ENCODE measurements around the gene MYO5B. TPM values are rescaled to one million over a fixed set of nuclear protein-coding genes. Genes with fewer than 3 reads are reported as not detected.

MYO5B gene
- total RNA-seq, 1 donor from 2014 or later, result 0.52 TPM

DNA sequence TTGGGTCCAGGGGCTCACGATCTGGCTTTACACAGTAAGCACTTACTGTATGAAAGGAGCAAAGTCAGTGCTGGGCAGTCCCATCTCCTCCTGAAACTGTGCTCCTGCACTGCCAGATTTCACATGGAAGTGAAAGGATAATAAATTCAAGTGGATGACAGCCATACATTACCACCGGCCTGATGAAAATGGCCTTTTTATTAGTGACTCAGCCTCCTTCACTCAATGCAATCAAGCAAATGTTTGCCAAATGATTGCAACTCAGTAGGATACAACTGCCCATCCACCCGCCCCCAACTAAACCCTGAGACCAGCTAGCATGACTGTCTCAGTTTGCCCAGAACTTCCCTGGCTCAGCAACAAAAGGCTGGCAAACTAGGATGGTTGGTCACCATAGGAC, 77.1 kb downstream of the MYO5B start:
- Histone ChIP-seq H3K27me3 (ENCODE audit: control insufficient read depth in 3 of 3, insufficient read depth in 3 of 3, low read length in 3 of 3) (peaks cover 0 to 15% (median 12%) of the 10 kb centered on the region in 3 donors), H3K27ac (ENCODE audit: low read depth, low read length) (no peak overlapping the region), H3K36me3 (ENCODE audit: control insufficient read depth in 3 of 3, insufficient read depth in 3 of 3, low read length in 3 of 3) (no peaks in the 10 kb centered on the region), H3K4me1 (ENCODE audit: control insufficient read depth in 3 of 3, insufficient read depth in 3 of 3, low read length in 3 of 3) (no peaks in the 10 kb centered on the region), H3K9ac (ENCODE audit: low read depth in 1 of 3, low read length in 3 of 3) (no peak overlapping the region), H3K9me3 (ENCODE audit: control insufficient read depth in 3 of 3, low read length in 3 of 3) (no peaks in the 10 kb centered on the region), H3K4me3 (ENCODE audit: low read length in 3 of 3) (no peak overlapping the region)

DNA sequence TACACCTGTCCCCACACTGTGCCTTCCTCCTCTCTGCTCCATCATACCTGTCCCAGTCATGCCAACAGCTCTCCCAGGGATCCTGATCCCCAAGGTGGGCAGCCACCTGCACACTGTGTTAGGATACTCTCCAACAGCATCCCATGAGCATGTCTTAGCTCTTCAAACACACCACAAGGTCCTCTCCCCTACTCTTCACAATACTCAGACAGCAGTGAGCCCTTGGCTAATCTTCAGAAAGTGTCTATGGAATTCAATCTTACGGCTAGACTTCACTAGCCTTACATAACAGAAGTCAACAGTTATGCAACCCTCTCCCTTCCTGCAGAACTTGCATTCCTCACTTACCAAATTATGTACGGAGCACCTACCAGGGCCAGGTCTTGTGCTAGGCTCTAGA, 79.9 kb downstream of the MYO5B start:
- Histone ChIP-seq H3K4me3 (ENCODE audit: low read length in 3 of 3) (no peak overlapping the region), H3K4me1 (ENCODE audit: control insufficient read depth in 3 of 3, insufficient read depth in 3 of 3, low read length in 3 of 3) (no peaks in the 10 kb centered on the region), H3K9me3 (ENCODE audit: control insufficient read depth in 3 of 3, low read length in 3 of 3) (no peaks in the 10 kb centered on the region), H3K27me3 (ENCODE audit: control insufficient read depth in 3 of 3, insufficient read depth in 3 of 3, low read length in 3 of 3) (peaks cover 0 to 4% (median 3%) of the 10 kb centered on the region in 3 donors), H3K27ac (ENCODE audit: low read depth, low read length) (no peak overlapping the region), H3K9ac (ENCODE audit: low read depth in 1 of 3, low read length in 3 of 3) (no peak overlapping the region), H3K36me3 (ENCODE audit: control insufficient read depth in 3 of 3, insufficient read depth in 3 of 3, low read length in 3 of 3) (no peaks in the 10 kb centered on the region)

DNA sequence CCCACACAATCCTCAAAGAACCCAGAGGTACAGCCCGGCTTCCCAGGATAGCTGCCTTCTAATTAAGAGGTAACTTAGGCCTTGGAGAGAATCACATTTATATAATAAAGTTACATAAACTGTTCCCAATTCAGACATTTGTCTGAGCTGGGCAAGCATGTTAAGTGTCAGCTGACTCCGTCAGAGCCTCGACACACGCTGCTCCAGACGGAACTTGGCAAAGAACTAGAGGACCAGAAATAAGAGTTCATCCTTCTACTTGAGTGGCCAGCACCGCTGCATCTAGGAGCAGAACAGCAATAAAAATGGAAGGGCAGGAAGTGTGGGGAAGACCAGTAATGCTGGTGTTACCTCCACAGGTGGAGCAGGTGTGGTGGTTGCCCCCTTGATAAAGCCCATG, 80.5 kb downstream of the MYO5B start:
- no peaks in the 10 kb centered on the region for H3K4me1 ChIP-seq (ENCODE audit: control insufficient read depth in 3 of 3, insufficient read depth in 3 of 3, low read length in 3 of 3)
- H3K27ac ChIP-seq (ENCODE audit: low read depth, low read length), result no peak overlapping the region
- H3K9ac ChIP-seq (ENCODE audit: low read depth in 1 of 3, low read length in 3 of 3), result no peak overlapping the region
- no peaks in the 10 kb centered on the region for H3K9me3 ChIP-seq (ENCODE audit: control insufficient read depth in 3 of 3, low read length in 3 of 3)
- no peak overlapping the region for H3K4me3 ChIP-seq (ENCODE audit: low read length in 3 of 3)
- H3K36me3 ChIP-seq (ENCODE audit: control insufficient read depth in 3 of 3, insufficient read depth in 3 of 3, low read length in 3 of 3), result no peaks in the 10 kb centered on the region
- peaks cover 0 to 3% (median 2%) of the 10 kb centered on the region in 3 donors for H3K27me3 ChIP-seq (ENCODE audit: control insufficient read depth in 3 of 3, insufficient read depth in 3 of 3, low read length in 3 of 3)

DNA sequence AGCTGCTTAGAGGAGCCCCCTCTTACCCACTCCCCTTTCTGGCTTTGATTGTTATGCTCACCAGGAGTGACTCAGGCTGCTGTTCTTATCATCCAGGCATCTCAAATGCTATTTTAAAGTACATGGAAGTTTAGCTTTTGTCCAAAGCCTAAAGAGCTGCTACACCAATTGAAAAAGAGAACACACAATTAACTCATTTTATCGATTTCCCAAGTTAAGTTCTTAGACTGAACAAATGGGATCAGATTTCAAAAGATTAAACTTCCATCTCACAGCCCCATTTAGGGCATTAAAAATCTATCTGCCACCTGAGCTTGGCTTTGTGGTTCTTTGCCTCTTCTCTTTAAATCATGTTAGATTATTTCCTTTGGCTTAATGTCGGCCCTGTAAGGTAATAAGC, 81.2 kb downstream of the MYO5B start:
- Histone ChIP-seq H3K4me3 (ENCODE audit: low read length in 3 of 3) (no peak overlapping the region), H3K9ac (ENCODE audit: low read depth in 1 of 3, low read length in 3 of 3) (no peak overlapping the region), H3K36me3 (ENCODE audit: control insufficient read depth in 3 of 3, insufficient read depth in 3 of 3, low read length in 3 of 3) (no peaks in the 10 kb centered on the region), H3K9me3 (ENCODE audit: control insufficient read depth in 3 of 3, low read length in 3 of 3) (no peaks in the 10 kb centered on the region), H3K27me3 (ENCODE audit: control insufficient read depth in 3 of 3, insufficient read depth in 3 of 3, low read length in 3 of 3) (peaks cover 0 to 6% (median under 1%) of the 10 kb centered on the region in 3 donors), H3K4me1 (ENCODE audit: control insufficient read depth in 3 of 3, insufficient read depth in 3 of 3, low read length in 3 of 3) (no peaks in the 10 kb centered on the region), H3K27ac (ENCODE audit: low read depth, low read length) (no peak overlapping the region)

DNA sequence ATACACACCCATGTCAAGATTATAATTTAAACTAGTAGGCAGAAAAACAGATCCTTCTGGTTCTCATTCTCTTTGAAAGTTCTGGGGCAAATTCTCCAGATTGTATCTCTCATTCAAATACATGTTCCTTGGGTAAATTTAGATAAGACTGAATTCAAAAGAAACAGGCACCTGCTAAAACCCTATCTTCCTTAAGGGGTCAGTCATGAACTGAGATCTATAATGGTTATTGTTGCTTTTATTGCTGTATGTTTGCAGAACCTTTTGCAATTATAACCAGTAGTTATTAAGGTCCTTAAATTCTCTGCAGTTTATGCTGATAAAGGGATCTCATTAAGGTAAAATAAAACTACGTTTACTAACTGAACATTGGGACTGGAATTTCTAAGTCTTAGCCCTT, 83.5 kb downstream of the MYO5B start:
- no peak overlapping the region for H3K27ac ChIP-seq (ENCODE audit: low read depth, low read length)
- H3K4me1 ChIP-seq (ENCODE audit: control insufficient read depth in 3 of 3, insufficient read depth in 3 of 3, low read length in 3 of 3), result no peaks in the 10 kb centered on the region
- H3K4me3 ChIP-seq (ENCODE audit: low read length in 3 of 3), result no peak overlapping the region
- no peaks in the 10 kb centered on the region for H3K9me3 ChIP-seq (ENCODE audit: control insufficient read depth in 3 of 3, low read length in 3 of 3)
- H3K9ac ChIP-seq (ENCODE audit: low read depth in 1 of 3, low read length in 3 of 3), result no peak overlapping the region
- H3K36me3 ChIP-seq (ENCODE audit: control insufficient read depth in 3 of 3, insufficient read depth in 3 of 3, low read length in 3 of 3), result no peaks in the 10 kb centered on the region
- H3K27me3 ChIP-seq (ENCODE audit: control insufficient read depth in 3 of 3, insufficient read depth in 3 of 3, low read length in 3 of 3), result peaks cover 0 to 6% (median 0%) of the 10 kb centered on the region in 3 donors

DNA sequence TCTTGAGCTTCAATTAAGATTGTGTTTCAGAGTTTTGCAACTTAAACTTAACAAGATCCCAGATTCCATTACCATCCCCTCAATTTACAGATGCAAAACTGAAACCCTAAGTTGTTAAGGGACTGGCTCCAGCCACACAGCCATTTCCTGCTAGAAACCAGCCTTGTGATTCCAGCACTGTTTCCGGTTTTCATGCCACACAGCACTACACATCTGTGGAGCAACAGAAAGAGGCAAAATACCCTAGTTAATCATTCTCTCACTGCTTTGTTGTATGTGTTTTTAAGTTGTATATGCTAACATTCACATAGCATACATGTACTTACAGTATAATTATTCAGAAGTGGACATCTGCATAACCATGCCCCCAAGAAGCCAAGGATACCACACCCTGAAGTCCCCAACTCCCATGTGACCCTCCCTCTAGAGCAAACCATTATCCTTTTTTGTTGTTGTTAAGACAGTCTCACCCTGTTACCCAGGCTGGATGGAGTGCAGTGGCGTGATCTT, 87.4 kb downstream of the MYO5B start:
- Histone ChIP-seq H3K27ac (ENCODE audit: low read depth, low read length) (no peak overlapping the region), H3K4me1 (ENCODE audit: control insufficient read depth in 3 of 3, insufficient read depth in 3 of 3, low read length in 3 of 3) (no peaks in the 10 kb centered on the region), H3K9me3 (ENCODE audit: control insufficient read depth in 3 of 3, low read length in 3 of 3) (no peaks in the 10 kb centered on the region), H3K27me3 (ENCODE audit: control insufficient read depth in 3 of 3, insufficient read depth in 3 of 3, low read length in 3 of 3) (peaks cover 0 to 3% (median 0%) of the 10 kb centered on the region in 3 donors), H3K36me3 (ENCODE audit: control insufficient read depth in 3 of 3, insufficient read depth in 3 of 3, low read length in 3 of 3) (no peaks in the 10 kb centered on the region), H3K4me3 (ENCODE audit: low read length in 3 of 3) (no peak overlapping the region), H3K9ac (ENCODE audit: low read depth in 1 of 3, low read length in 3 of 3) (no peak overlapping the region)

DNA sequence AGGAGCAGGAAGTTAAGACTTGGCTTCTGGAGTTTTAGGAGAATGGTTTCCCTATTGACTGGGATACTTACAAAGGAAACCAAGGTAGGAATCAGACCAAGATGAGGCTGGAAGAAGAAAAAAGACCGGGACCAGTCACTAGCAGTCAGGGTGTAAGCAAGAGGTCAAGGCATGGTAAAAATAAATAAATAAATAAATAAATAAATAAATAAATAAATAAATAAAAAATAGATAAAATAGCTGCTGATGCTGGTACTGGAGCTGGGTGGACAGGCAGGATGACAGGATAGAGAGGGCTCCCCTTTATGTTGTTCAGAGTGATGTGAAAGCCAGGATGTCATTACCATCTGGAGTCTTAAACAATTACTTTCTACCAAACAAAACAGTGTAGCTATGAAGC, 89.9 kb downstream of the MYO5B start:
- Histone ChIP-seq H3K4me3 (ENCODE audit: low read length in 3 of 3) (no peak overlapping the region), H3K9ac (ENCODE audit: low read depth in 1 of 3, low read length in 3 of 3) (no peak overlapping the region), H3K27ac (ENCODE audit: low read depth, low read length) (no peak overlapping the region), H3K27me3 (ENCODE audit: control insufficient read depth in 3 of 3, insufficient read depth in 3 of 3, low read length in 3 of 3) (peaks cover 0 to 3% (median 0%) of the 10 kb centered on the region in 3 donors), H3K36me3 (ENCODE audit: control insufficient read depth in 3 of 3, insufficient read depth in 3 of 3, low read length in 3 of 3) (no peaks in the 10 kb centered on the region), H3K4me1 (ENCODE audit: control insufficient read depth in 3 of 3, insufficient read depth in 3 of 3, low read length in 3 of 3) (peaks cover 0 to 8% (median 8%) of the 10 kb centered on the region in 3 donors), H3K9me3 (ENCODE audit: control insufficient read depth in 3 of 3, low read length in 3 of 3) (no peaks in the 10 kb centered on the region)

DNA sequence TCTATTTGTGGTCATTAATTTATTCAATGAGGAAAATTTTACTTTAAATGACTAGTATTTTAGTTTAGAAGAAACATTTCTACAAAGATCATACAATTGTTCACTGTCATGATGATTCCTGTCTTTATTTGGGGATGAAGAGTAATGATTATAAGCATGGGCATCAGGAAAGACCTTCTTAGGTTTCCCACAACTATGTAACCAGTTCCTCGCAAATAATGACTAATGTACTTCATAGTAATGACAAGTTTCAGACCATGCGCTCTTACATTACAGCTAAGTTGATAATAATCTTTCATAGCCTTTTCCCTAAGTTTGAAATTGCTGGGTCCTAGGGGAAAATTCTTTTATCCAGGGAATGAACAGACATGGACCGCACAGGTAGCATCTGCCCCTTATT, 90.5 kb downstream of the MYO5B start:
- Histone ChIP-seq H3K9ac (ENCODE audit: low read depth in 1 of 3, low read length in 3 of 3) (no peak overlapping the region), H3K4me1 (ENCODE audit: control insufficient read depth in 3 of 3, insufficient read depth in 3 of 3, low read length in 3 of 3) (peaks cover 6 to 14% (median 9%) of the 10 kb centered on the region in 3 donors), H3K36me3 (ENCODE audit: control insufficient read depth in 3 of 3, insufficient read depth in 3 of 3, low read length in 3 of 3) (no peaks in the 10 kb centered on the region), H3K27me3 (ENCODE audit: control insufficient read depth in 3 of 3, insufficient read depth in 3 of 3, low read length in 3 of 3) (peaks cover 0 to 3% (median 0%) of the 10 kb centered on the region in 3 donors), H3K27ac (ENCODE audit: low read depth, low read length) (no peak overlapping the region), H3K4me3 (ENCODE audit: low read length in 3 of 3) (no peak overlapping the region), H3K9me3 (ENCODE audit: control insufficient read depth in 3 of 3, low read length in 3 of 3) (no peaks in the 10 kb centered on the region)

DNA sequence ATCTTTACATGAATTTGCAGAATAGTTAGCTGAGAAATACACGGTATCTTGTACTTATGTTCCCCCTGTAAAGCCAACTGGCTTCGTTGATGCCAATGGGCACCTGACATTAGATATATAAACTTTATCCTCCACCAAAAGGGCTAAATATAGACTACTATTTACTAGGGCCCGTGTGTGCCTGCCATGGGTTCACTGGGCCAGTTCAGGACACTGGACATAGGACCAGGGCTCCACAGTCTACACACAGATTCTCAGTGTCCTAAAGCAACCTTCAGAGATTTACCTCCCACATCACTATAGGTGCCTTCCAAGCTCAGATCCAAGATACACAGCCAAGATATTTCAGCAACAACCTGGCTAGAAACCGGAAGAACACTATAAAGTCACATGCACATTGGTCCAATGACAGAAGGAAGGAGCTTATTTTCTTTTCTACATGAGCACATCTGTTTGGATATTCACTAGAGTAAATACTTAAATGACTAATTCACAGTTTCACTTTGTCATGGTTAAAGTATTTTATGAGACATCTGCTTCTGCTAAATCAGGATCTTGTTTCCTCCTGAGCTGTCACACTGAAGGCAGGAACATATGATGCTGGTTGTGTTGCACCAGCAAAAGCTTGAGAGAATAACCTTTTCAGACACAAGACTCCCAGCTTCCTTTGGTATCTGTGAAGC, 95.1 kb downstream of the MYO5B start:
- H3K4me1 ChIP-seq (ENCODE audit: control insufficient read depth in 3 of 3, insufficient read depth in 3 of 3, low read length in 3 of 3), result peaks cover 13 to 35% (median 27%) of the 10 kb centered on the region in 3 donors
- H3K36me3 ChIP-seq (ENCODE audit: control insufficient read depth in 3 of 3, insufficient read depth in 3 of 3, low read length in 3 of 3), result no peaks in the 10 kb centered on the region
- H3K9ac ChIP-seq (ENCODE audit: low read depth in 1 of 3, low read length in 3 of 3), result no peak overlapping the region
- H3K4me3 ChIP-seq (ENCODE audit: low read length in 3 of 3), result no peak overlapping the region
- no peaks in the 10 kb centered on the region for H3K27me3 ChIP-seq (ENCODE audit: control insufficient read depth in 3 of 3, insufficient read depth in 3 of 3, low read length in 3 of 3)
- peak overlapping the region; percentile 4 for H3K27ac ChIP-seq (ENCODE audit: low read depth, low read length)
- H3K9me3 ChIP-seq (ENCODE audit: control insufficient read depth in 3 of 3, low read length in 3 of 3), result no peaks in the 10 kb centered on the region

DNA sequence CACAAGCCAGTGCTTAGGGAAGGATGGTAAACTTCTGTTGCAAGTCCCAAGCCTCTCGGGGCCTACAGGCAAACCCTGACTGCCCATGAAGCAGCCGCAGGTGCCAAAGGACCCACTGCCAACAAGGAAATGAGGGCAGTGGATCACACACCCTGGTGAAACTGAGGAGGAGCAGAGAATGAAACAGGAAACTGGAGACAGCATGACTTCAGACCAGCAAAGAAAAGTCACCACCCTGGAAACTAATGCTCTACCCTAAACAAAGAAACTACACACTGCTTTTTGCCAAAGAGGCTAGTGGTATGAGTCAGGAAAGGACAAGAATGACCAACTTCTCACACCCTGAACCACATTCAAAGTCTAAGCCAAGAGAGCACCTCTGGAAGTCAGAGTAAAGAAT, 97.2 kb downstream of the MYO5B start:
- Histone ChIP-seq H3K4me1 (ENCODE audit: control insufficient read depth in 3 of 3, insufficient read depth in 3 of 3, low read length in 3 of 3) (peaks cover 13 to 35% (median 27%) of the 10 kb centered on the region in 3 donors), H3K9me3 (ENCODE audit: control insufficient read depth in 3 of 3, low read length in 3 of 3) (no peaks in the 10 kb centered on the region), H3K4me3 (ENCODE audit: low read length in 3 of 3) (no peak overlapping the region), H3K27ac (ENCODE audit: low read depth, low read length) (no peak overlapping the region), H3K9ac (ENCODE audit: low read depth in 1 of 3, low read length in 3 of 3) (no peak overlapping the region), H3K36me3 (ENCODE audit: control insufficient read depth in 3 of 3, insufficient read depth in 3 of 3, low read length in 3 of 3) (no peaks in the 10 kb centered on the region), H3K27me3 (ENCODE audit: control insufficient read depth in 3 of 3, insufficient read depth in 3 of 3, low read length in 3 of 3) (no peaks in the 10 kb centered on the region)

All from skeletal muscle tissue (tissue), 4 donors.